HG03045 (cell line): ENCODE data around the gene ZNF700.
"Not testable (repeated sequence)": the region's sequence is repeated elsewhere in the genome, so short reads cannot be mapped to it uniquely, and the experiment has no call there.

Experiments used
- ATAC-seq: cut with Tn5 transposase; IDR thresholded peaks from one replicate; pipeline ENCODE4 v1.9.1; 2021; ENCODE audit warnings: mild to moderate bottlenecking, moderate library complexity; ENCODE audit not compliant: unreplicated experiment

Gene ZNF700

GRCh38 chr19:11986754-11987153 is 61.8 kb downstream of the ZNF700 start:
- ATAC-seq = no peak

DNA sequence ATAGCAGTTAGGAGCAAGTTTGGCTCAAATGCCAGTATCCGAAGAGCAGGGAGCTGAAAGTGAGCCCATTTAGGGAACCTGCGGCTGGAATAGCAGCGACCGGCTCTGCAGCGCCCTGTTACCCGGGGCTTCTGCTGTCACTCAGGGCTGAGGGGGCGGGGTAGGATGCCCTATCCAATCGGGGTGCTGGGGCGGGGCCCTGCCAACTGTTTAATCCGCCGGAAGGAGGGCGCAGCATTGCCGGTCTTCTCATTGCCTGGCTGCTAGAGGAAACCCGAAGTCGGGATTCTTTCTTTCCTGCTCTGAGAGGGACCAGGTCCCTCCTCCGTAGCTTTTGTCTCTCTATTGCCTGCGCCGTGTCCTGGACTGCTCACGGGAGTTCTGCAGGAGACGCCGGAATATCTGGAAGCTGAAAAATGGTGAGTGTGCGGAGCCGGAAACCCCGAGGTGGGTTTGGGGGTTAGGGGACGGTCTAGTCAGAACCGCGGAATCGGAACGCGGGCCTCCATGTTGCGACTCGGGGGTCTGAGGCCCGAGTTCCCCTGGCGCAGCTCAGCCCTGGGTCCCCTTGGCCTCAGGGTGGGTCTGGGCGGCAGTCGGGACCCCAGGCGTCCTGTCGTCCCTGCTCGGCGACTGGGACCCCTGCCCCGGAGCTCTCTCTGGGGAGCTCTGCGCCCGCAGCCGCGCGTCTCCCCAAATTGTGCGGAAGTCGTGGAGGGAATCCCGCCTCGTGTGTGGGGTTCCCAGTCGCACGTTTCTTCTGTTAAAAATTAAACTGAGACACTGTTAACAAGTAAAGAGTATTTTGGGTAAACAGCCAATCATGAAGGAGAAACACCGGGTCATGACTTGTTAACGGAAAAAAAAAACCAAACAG is 62.7 kb downstream of the ZNF700 start:
- ATAC-seq = peak; percentile 83

GRCh38 chr19:11989112-11989456 is 64.2 kb downstream of the ZNF700 start:
- no peak for ATAC-seq

DNA sequence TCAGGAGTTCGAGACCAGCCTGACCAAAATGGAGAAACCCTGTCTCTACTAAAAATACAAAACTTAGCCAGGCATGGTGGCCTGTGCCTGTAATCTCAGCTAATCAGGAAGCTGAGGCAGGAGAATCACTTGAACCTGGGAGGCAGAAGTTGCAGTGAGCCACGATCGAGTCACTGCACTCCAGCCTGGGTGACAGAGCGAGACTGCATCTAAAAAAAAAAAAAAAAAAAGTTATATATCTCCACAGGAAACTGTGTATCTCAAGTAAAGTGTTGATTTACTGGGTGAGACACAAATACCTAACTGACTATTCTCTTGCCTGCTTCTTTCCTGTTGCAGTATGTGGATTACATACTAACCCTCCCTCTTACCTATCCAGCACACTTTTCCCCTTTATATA is 67.0 kb downstream of the ZNF700 start:
- ATAC-seq = not testable (repeated sequence)

GRCh38 chr19:11995174-11995573 is 70.3 kb downstream of the ZNF700 start:
- no peak for ATAC-seq
